Natural killer cell (primary cell): ENCODE measurements around the gene PRDM16. TPM values are rescaled to one million over a fixed set of nuclear protein-coding genes. Genes with fewer than 3 reads are reported as not detected.
A peak's percentile ranks its signal among the peaks of the same experiment; 100 is the strongest.

ENCODE experiments used
- ATAC-seq, 3 donors: fragments of 150-1000 bp in 2 of 3; fragments of 200-7000 bp in 1 of 3; cut with Tn5 transposase; 1 replicate in 1 of 3; 2 replicates in 2 of 3; pipeline ENCODE4 v1.10.0; 2021; ENCODE audit warnings: mild to moderate bottlenecking in 2 of 3, moderate library complexity in 2 of 3
- DNase-seq, 2 donors: peaks; one replicate each; pipeline versions ENCODE4 v3.0.0 to v3.0.0-alpha.2; 2013 to 2021; ENCODE audit warnings: mixed read lengths in 1 of 2
- H3K27ac ChIP-seq: one replicate; pipeline ENCODE4 v1.5.1; 2013; ENCODE audit warnings: mild to moderate bottlenecking, low read length
- H3K27me3 ChIP-seq: one replicate; pipeline ENCODE4 v1.6.1; 2013; ENCODE audit warnings: low read length; ENCODE audit not compliant: control insufficient read depth, insufficient read depth
- H3K36me3 ChIP-seq: one replicate; pipeline ENCODE4 v1.6.1; 2013; ENCODE audit warnings: low read length; ENCODE audit not compliant: control insufficient read depth, insufficient read depth
- H3K4me1 ChIP-seq: one replicate; pipeline ENCODE4 v1.6.1; 2013; ENCODE audit warnings: low read length; ENCODE audit not compliant: control insufficient read depth, insufficient read depth
- H3K4me3 ChIP-seq: one replicate; pipeline ENCODE4 v1.5.1; 2013; ENCODE audit warnings: low read length
- H3K9me3 ChIP-seq: one replicate; pipeline ENCODE4 v1.6.1; 2013; ENCODE audit warnings: low read length; ENCODE audit not compliant: control insufficient read depth, insufficient read depth
- H3K27ac Mint-ChIP-seq, 2 donors: one replicate each; pipeline ENCODE4 v1.8.0; 2022; ENCODE audit warnings: mild to moderate bottlenecking in 2 of 2, mixed read lengths in 2 of 2, moderate library complexity in 1 of 2
- H3K27me3 Mint-ChIP-seq, 2 donors: one replicate each; pipeline ENCODE4 v1.8.0; 2022; ENCODE audit warnings: low read depth in 2 of 2, mixed read lengths in 2 of 2
- H3K36me3 Mint-ChIP-seq: one replicate; pipeline ENCODE4 v1.8.0; 2022; ENCODE audit warnings: mixed read lengths
- H3K4me1 Mint-ChIP-seq, 2 donors: one replicate each; pipeline ENCODE4 v1.8.0; 2022; ENCODE audit warnings: mixed read lengths in 2 of 2
- H3K4me3 Mint-ChIP-seq: one replicate; pipeline ENCODE4 v1.8.0; 2022; ENCODE audit warnings: mild to moderate bottlenecking, moderate library complexity, mixed read lengths
- H3K9me3 Mint-ChIP-seq, 2 donors: one replicate each; pipeline ENCODE4 v1.8.0; 2022; ENCODE audit warnings: mixed read lengths in 2 of 2
- WGBS: methylation state at CpG from one replicate; pipeline ENCODE4 v1.1.7; 2013; ENCODE audit warnings: missing lambda C conversion rate; ENCODE audit not compliant: insufficient coverage; 5-methylcytosine and 5-hydroxymethylcytosine counted together
- intact Hi-C: fragments of 100-400 bp; cut with micrococcal nuclease; formaldehyde crosslinking; loops from one replicate; pipeline ENCODE4 v1.14.2; 2022
- total RNA-seq, 4 donors: library from RNA; stranded (reverse); fragments of 120-200 nt in 1 of 4; gene quantifications; one replicate each; pipeline versions ENCODE4 v1.2.3 to v1.2.4, GENCODE V29; 2013 to 2022
- TF ChIP-seq, protein P1 (sequence below): fragments of 200-600 bp; IDR thresholded peaks from one replicate; pipeline ENCODE4 v1.8.0; 2022; ENCODE audit warnings: antibody characterized with exemption

The PRDM16 gene
- total RNA-seq, 3 donors from 2014 or later (not counting 1 experiment from before 2014, with no cell fraction given) = 0.25 to 0.64 TPM; not detected in 1

DNA sequence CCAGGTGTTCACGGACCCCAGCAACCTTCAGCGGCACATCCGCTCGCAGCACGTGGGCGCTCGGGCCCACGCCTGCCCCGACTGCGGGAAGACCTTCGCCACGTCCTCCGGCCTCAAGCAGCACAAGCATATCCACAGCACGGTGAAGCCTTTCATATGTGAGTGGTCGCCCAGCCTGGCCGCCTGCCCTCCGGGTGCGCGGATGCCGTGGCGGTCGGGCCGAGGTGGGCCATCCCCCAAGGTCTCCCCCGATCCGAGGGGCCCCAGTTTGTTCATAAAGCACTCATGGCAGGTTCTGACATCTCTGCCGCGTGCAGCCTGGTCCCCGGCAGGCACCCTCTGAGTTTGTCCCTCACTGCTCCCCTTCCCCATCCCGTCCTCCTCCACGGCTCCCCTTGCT lies 336.5 kb downstream of the PRDM16 start:
- Mint-ChIP-seq H3K4me1 (no peaks in the 10 kb centered on the region), H3K4me3 (no peak overlapping the region), H3K27me3 (peaks cover 0 to 5% of the 10 kb centered on the region in 2 donors), H3K9me3 (no peaks in the 10 kb centered on the region), H3K36me3 (no peaks in the 10 kb centered on the region), H3K27ac (no peak overlapping the region)
- Histone ChIP-seq H3K4me1 (no peaks in the 10 kb centered on the region), H3K4me3 (no peak overlapping the region), H3K9me3 (no peaks in the 10 kb centered on the region), H3K27ac (no peak overlapping the region), H3K27me3 (no peaks in the 10 kb centered on the region), H3K36me3 (no peaks in the 10 kb centered on the region)
- 94% methylated on average over 28 of the region's 30 CpGs for whole genome bisulfite sequencing
- TF ChIP-seq, protein P1, sequence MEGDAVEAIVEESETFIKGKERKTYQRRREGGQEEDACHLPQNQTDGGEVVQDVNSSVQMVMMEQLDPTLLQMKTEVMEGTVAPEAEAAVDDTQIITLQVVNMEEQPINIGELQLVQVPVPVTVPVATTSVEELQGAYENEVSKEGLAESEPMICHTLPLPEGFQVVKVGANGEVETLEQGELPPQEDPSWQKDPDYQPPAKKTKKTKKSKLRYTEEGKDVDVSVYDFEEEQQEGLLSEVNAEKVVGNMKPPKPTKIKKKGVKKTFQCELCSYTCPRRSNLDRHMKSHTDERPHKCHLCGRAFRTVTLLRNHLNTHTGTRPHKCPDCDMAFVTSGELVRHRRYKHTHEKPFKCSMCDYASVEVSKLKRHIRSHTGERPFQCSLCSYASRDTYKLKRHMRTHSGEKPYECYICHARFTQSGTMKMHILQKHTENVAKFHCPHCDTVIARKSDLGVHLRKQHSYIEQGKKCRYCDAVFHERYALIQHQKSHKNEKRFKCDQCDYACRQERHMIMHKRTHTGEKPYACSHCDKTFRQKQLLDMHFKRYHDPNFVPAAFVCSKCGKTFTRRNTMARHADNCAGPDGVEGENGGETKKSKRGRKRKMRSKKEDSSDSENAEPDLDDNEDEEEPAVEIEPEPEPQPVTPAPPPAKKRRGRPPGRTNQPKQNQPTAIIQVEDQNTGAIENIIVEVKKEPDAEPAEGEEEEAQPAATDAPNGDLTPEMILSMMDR = no peak
- DNase-seq (no peak), ATAC-seq (no peak)
- intact Hi-C loops = no loop called here

DNA sequence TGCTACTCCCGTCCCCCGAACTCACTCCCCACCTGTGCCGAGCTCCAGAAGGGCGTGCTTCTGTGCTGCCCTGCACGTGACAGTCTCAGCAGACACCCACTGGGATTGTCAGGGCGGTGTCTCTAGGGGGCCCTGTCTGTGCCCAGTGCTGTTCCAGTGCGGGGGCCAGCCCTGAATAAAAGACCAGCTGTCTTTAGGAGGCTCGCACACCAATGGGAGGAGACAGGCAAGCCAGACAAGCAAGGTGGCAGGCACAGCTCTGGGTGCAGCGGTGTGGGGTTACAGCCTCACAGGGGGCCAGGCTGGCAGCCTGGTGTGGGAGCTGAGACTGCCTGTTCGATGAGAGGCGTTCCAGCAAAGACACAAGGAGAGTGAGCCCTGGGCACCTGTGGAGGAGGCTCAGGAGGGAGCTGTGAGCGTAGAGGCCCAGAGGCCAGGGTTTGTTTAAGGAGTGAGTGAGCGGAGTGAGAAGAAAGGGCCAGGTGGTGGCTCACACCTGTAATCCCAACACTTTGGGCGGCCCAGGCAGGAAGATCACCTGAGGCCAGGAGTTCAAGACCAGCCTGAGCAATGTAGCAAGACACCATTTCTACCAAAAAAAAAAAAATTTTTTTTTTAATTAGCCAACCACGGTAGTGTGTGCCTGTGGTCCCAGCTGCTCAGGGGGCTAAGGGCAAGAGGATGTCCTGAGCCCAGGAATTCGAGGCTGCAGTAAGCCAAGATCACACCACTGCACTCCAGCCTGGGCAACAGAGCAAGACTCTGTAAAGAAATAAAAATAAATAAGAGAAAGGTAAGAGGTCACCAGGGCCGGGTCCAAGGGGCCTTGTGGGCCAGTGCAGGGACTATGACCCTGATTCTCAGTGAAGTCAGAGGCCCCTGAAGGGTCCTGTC lies 337.2 kb downstream of the PRDM16 start:
- Histone ChIP-seq H3K27ac (no peak overlapping the region), H3K4me1 (no peaks in the 10 kb centered on the region), H3K9me3 (no peaks in the 10 kb centered on the region), H3K36me3 (no peaks in the 10 kb centered on the region), H3K4me3 (no peak overlapping the region), H3K27me3 (no peaks in the 10 kb centered on the region)
- peaks cover 0 to 5% of the 10 kb centered on the region in 2 donors for H3K27me3 Mint-ChIP-seq
- H3K27ac Mint-ChIP-seq = peak overlapping the region in 1 of 2 donors; percentile 47
- DNase-seq (no peak), ATAC-seq (no peak)
- TF ChIP-seq, protein P1 = no peak
- no peaks in the 10 kb centered on the region for H3K9me3 Mint-ChIP-seq
- intact Hi-C loops = no loop called here
- H3K4me3 Mint-ChIP-seq = no peak overlapping the region
- WGBS = 86% methylated on average over 17 of the region's 17 CpGs
- H3K36me3 Mint-ChIP-seq = no peaks in the 10 kb centered on the region
- H3K4me1 Mint-ChIP-seq = no peaks in the 10 kb centered on the region

DNA sequence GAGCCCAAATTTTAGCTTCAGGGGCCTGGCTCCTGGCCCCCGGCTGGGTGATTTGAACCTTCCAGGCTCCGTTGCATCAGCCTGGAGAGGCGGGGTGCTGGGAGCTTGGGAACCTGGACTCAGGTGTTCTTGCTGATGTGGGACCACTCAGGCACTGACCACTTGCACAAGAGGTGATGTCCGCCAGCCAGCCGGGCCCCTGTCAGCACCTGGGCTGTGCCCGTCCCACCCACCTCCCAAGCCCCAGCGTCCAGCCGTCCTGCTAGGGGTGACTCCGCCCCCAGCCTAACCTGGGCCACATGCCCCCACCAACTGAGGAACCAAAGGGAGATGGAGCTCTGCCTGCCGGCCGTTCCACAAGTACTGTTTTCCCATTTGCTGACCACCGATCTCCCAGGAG lies 338.0 kb downstream of the PRDM16 start:
- ATAC-seq = no peak
- H3K36me3 Mint-ChIP-seq = no peaks in the 10 kb centered on the region
- WGBS = 90% methylated on average over 12 of the region's 12 CpGs
- Histone ChIP-seq H3K4me3 (no peak overlapping the region), H3K27me3 (no peaks in the 10 kb centered on the region), H3K27ac (no peak overlapping the region), H3K4me1 (no peaks in the 10 kb centered on the region), H3K36me3 (no peaks in the 10 kb centered on the region), H3K9me3 (no peaks in the 10 kb centered on the region)
- H3K27ac Mint-ChIP-seq = no peak overlapping the region
- H3K27me3 Mint-ChIP-seq = peaks cover 0 to 5% of the 10 kb centered on the region in 2 donors
- no peaks in the 10 kb centered on the region for H3K4me1 Mint-ChIP-seq
- no peaks in the 10 kb centered on the region for H3K9me3 Mint-ChIP-seq
- TF ChIP-seq, protein P1 = no peak
- H3K4me3 Mint-ChIP-seq = no peak overlapping the region
- DNase-seq = no peak
- intact Hi-C loops = no loop called here
